ENCODE results near the gene THRA.
A peak's percentile ranks its signal among the peaks of the same experiment; 100 is the strongest.

The THRA gene

GRCh38 chr17:40100669-40101366, 38.1 kb downstream of the THRA start:
- Histone ChIP-seq H3K79me2 (ENCODE audit: insufficient read depth, low read length) (peaks cover 11% of the 10 kb centered on the region; the same call in 1 of the 2 replicates), H4K20me1 (ENCODE audit: insufficient read depth, low read length, poor library complexity, severe bottlenecking) (peaks cover 7% of the 10 kb centered on the region), H3K36me3 (ENCODE audit: insufficient read depth, low read length) (no peaks in the 10 kb centered on the region), H3K9ac (ENCODE audit: low read depth, low read length, poor library complexity, severe bottlenecking) (peak overlapping the region; percentile 66), H3K27me3 (ENCODE audit: insufficient read depth, low read length, poor library complexity, severe bottlenecking) (no peaks in the 10 kb centered on the region), H3K4me1 (ENCODE audit: insufficient read depth, low read length, poor library complexity, severe bottlenecking) (peaks cover 67% of the 10 kb centered on the region), H3K9me2 (replicated peaks; ENCODE audit: low read depth, low read length) (no peaks in the 10 kb centered on the region), H3K4me2 (ENCODE audit: low read depth, low read length, poor library complexity, severe bottlenecking) (peak overlapping the region; percentile 96), H3K4me3 (ENCODE audit: low read length, poor library complexity, severe bottlenecking) (peak overlapping the region; percentile 80), H3F3A (ENCODE audit: low read depth) (no peaks in the 10 kb centered on the region), H3K9me3 (ENCODE audit: insufficient read depth, low read depth, low read length) (no peaks in the 10 kb centered on the region), H2AFZ (ENCODE audit: low read length) (peak overlapping the region; percentile 84)
- no peak for TF ChIP-seq CTCF (conservative IDR thresholded peaks at IDR 0.05; ENCODE audit: low read length)
- no peak for TF ChIP-seq EZH2phosphoT487 (IDR thresholded peaks at IDR 0.05; ENCODE audit: borderline replicate concordance)

GRCh38 chr17:40101367-40102210, 38.8 kb downstream of the THRA start:
- H3K9ac ChIP-seq (ENCODE audit: low read depth, low read length, poor library complexity, severe bottlenecking), result peak overlapping the region; percentile 66
- TF ChIP-seq CTCF (conservative IDR thresholded peaks at IDR 0.05; ENCODE audit: low read length), result no peak
- TF ChIP-seq EZH2phosphoT487 (IDR thresholded peaks at IDR 0.05; ENCODE audit: borderline replicate concordance), result no peak
- H3K27me3 ChIP-seq (ENCODE audit: insufficient read depth, low read length, poor library complexity, severe bottlenecking), result no peaks in the 10 kb centered on the region
- H3K36me3 ChIP-seq (ENCODE audit: insufficient read depth, low read length), result no peaks in the 10 kb centered on the region
- H3F3A ChIP-seq (ENCODE audit: low read depth), result no peaks in the 10 kb centered on the region
- peak overlapping the region; percentile 96 for H3K4me2 ChIP-seq (ENCODE audit: low read depth, low read length, poor library complexity, severe bottlenecking)
- peaks cover 64% of the 10 kb centered on the region for H3K4me1 ChIP-seq (ENCODE audit: insufficient read depth, low read length, poor library complexity, severe bottlenecking)
- H4K20me1 ChIP-seq (ENCODE audit: insufficient read depth, low read length, poor library complexity, severe bottlenecking), result peaks cover 7% of the 10 kb centered on the region
- peak overlapping the region; percentile 80 for H3K4me3 ChIP-seq (ENCODE audit: low read length, poor library complexity, severe bottlenecking)
- H3K9me2 ChIP-seq (replicated peaks; ENCODE audit: low read depth, low read length), result no peaks in the 10 kb centered on the region
- H3K9me3 ChIP-seq (ENCODE audit: insufficient read depth, low read depth, low read length), result no peaks in the 10 kb centered on the region
- H2AFZ ChIP-seq (ENCODE audit: low read length), result peak overlapping the region; percentile 84; the same call in 1 of the 2 replicates
- H3K79me2 ChIP-seq (ENCODE audit: insufficient read depth, low read length), result peaks cover 11% of the 10 kb centered on the region; the same call in 1 of the 2 replicates

GRCh38 chr17:40103071-40103661, 40.4 kb downstream of the THRA start:
- no peak for TF ChIP-seq CTCF (conservative IDR thresholded peaks at IDR 0.05; ENCODE audit: low read length)
- no peak for TF ChIP-seq EZH2phosphoT487 (IDR thresholded peaks at IDR 0.05; ENCODE audit: borderline replicate concordance)
- H3K4me2 ChIP-seq (ENCODE audit: low read depth, low read length, poor library complexity, severe bottlenecking), result peak overlapping the region; percentile 28
- H2AFZ ChIP-seq (ENCODE audit: low read length), result peak overlapping the region; percentile 69
- peak overlapping the region; percentile 6 for H3K4me3 ChIP-seq (ENCODE audit: low read length, poor library complexity, severe bottlenecking)
- H3K9me3 ChIP-seq (ENCODE audit: insufficient read depth, low read depth, low read length), result no peaks in the 10 kb centered on the region
- H3K36me3 ChIP-seq (ENCODE audit: insufficient read depth, low read length), result no peaks in the 10 kb centered on the region
- H3K9ac ChIP-seq (ENCODE audit: low read depth, low read length, poor library complexity, severe bottlenecking), result peak overlapping the region; percentile 51
- peaks cover 11% of the 10 kb centered on the region; the same call in 1 of the 2 replicates for H3K79me2 ChIP-seq (ENCODE audit: insufficient read depth, low read length)
- peaks cover 54% of the 10 kb centered on the region for H3K4me1 ChIP-seq (ENCODE audit: insufficient read depth, low read length, poor library complexity, severe bottlenecking)
- H3K9me2 ChIP-seq (replicated peaks; ENCODE audit: low read depth, low read length), result no peaks in the 10 kb centered on the region
- H3F3A ChIP-seq (ENCODE audit: low read depth), result no peaks in the 10 kb centered on the region
- H3K27me3 ChIP-seq (ENCODE audit: insufficient read depth, low read length, poor library complexity, severe bottlenecking), result no peaks in the 10 kb centered on the region
- H4K20me1 ChIP-seq (ENCODE audit: insufficient read depth, low read length, poor library complexity, severe bottlenecking), result peaks cover 7% of the 10 kb centered on the region

All from Loucy (cell line).